HL-60 (cell line): ENCODE results near the gene CBL.

Experiments used
- GABPA ChIP-seq: IDR thresholded peaks from 2 replicates; pipeline ENCODE4 v1.6.1; 2012; ENCODE audit warnings: low read depth
- POLR2AphosphoS5 ChIP-seq: IDR thresholded peaks from 2 replicates; pipeline ENCODE4 v1.6.1; 2012; ENCODE audit warnings: low read depth
- SPI1 ChIP-seq: IDR thresholded peaks from 2 replicates; pipeline ENCODE4 v1.6.1; 2012; ENCODE audit warnings: low read depth, mild to moderate bottlenecking, borderline replicate concordance
- TF ChIP-seq, protein P1 (sequence below): IDR thresholded peaks from one replicate; pipeline ENCODE4 v1.5.1; 2011; ENCODE audit warnings: low read length, control low read depth, inconsistent platforms; ENCODE audit not compliant: insufficient read depth
- TF ChIP-seq, protein P2 (sequence below): IDR thresholded peaks from 2 replicates; pipeline ENCODE4 v1.6.1; 2012; ENCODE audit warnings: low read depth; ENCODE audit not compliant: insufficient replicate concordance

DNA sequence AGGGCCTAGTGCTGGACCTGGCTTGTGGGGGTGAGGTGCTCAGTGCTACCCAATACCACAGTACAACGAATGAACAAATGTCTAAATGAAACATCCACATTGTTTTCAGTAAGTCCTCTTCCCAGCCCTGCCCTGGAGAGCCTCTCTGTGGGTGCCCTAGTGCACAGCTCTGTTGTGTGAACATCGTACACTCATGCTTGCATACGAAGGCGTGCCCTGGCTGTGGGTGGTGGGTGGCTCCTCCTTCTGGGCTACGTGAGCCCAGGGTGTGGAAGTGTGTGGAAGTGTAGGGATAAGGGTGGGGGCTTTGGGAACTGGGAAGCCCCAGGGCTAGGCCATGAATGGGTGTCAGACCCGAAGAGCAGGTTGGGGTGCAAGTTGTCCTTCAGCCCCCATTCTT lies 38.2 kb upstream of the CBL start:
- TF ChIP-seq SPI1 = no peak
- TF ChIP-seq, protein P1, sequence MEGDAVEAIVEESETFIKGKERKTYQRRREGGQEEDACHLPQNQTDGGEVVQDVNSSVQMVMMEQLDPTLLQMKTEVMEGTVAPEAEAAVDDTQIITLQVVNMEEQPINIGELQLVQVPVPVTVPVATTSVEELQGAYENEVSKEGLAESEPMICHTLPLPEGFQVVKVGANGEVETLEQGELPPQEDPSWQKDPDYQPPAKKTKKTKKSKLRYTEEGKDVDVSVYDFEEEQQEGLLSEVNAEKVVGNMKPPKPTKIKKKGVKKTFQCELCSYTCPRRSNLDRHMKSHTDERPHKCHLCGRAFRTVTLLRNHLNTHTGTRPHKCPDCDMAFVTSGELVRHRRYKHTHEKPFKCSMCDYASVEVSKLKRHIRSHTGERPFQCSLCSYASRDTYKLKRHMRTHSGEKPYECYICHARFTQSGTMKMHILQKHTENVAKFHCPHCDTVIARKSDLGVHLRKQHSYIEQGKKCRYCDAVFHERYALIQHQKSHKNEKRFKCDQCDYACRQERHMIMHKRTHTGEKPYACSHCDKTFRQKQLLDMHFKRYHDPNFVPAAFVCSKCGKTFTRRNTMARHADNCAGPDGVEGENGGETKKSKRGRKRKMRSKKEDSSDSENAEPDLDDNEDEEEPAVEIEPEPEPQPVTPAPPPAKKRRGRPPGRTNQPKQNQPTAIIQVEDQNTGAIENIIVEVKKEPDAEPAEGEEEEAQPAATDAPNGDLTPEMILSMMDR = no peak
- TF ChIP-seq POLR2AphosphoS5 = no peak
- no peak for TF ChIP-seq GABPA
- TF ChIP-seq, protein P2, sequence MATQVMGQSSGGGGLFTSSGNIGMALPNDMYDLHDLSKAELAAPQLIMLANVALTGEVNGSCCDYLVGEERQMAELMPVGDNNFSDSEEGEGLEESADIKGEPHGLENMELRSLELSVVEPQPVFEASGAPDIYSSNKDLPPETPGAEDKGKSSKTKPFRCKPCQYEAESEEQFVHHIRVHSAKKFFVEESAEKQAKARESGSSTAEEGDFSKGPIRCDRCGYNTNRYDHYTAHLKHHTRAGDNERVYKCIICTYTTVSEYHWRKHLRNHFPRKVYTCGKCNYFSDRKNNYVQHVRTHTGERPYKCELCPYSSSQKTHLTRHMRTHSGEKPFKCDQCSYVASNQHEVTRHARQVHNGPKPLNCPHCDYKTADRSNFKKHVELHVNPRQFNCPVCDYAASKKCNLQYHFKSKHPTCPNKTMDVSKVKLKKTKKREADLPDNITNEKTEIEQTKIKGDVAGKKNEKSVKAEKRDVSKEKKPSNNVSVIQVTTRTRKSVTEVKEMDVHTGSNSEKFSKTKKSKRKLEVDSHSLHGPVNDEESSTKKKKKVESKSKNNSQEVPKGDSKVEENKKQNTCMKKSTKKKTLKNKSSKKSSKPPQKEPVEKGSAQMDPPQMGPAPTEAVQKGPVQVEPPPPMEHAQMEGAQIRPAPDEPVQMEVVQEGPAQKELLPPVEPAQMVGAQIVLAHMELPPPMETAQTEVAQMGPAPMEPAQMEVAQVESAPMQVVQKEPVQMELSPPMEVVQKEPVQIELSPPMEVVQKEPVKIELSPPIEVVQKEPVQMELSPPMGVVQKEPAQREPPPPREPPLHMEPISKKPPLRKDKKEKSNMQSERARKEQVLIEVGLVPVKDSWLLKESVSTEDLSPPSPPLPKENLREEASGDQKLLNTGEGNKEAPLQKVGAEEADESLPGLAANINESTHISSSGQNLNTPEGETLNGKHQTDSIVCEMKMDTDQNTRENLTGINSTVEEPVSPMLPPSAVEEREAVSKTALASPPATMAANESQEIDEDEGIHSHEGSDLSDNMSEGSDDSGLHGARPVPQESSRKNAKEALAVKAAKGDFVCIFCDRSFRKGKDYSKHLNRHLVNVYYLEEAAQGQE = no peak
